Vagina (tissue), 2 donors: Measurements from ENCODE around the gene NFATC2.

Experiments used
- POLR2A ChIP-seq, 2 donors: fragments of 450-650 bp; IDR thresholded peaks; one replicate each; pipeline ENCODE4 v1.6.1; 2017; ENCODE audit warnings: antibody characterized with exemption in 2 of 2, mild to moderate bottlenecking in 2 of 2, moderate library complexity in 2 of 2
- POLR2AphosphoS5 ChIP-seq, 2 donors: sonication (generic); formaldehyde crosslinking; IDR thresholded peaks; one replicate each; pipeline ENCODE4 v1.9.0; 2017; ENCODE audit warnings: antibody characterized with exemption in 2 of 2, mild to moderate bottlenecking in 2 of 2, low read depth in 1 of 2; ENCODE audit not compliant: insufficient read depth in 1 of 2
- TF ChIP-seq, protein P1 (sequence below), 3 experiments: fragments of 450-650 bp in 2 of 3; fragments of 200-600 bp in 1 of 3; sonication (generic) in 1 of 3; IDR thresholded peaks; one replicate each; pipeline ENCODE4 v1.5.1; 2017 to 2019; ENCODE audit warnings: antibody characterized with exemption in 3 of 3, mild to moderate bottlenecking in 2 of 3, moderate library complexity in 2 of 3

DNA sequence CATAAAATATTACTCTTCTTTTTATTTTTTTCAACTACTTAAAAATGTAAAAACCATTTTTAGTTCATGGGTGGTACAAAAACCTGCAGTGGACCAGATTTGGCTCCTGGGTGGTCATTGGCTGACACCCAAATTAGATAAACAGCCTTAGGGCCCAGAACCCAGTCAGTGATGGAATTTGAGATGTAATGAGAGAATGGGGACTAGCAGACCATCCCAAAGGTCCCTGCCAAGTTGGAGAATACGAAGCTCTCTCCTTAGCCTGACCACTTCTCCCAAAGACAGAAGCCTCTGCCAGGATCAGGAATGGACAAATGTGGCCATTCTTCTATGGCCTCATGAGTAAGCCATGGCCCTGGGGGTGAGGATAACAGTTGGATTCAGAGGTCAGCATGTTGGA lies 194.7 kb downstream of the NFATC2 start:
- no peak for TF ChIP-seq POLR2AphosphoS5 (IDR thresholded peaks at IDR 0.05; ENCODE audit: insufficient read depth in 1 of 2, low read depth in 1 of 2)
- TF ChIP-seq POLR2A (IDR thresholded peaks at IDR 0.05) = no peak
- TF ChIP-seq, protein P1, sequence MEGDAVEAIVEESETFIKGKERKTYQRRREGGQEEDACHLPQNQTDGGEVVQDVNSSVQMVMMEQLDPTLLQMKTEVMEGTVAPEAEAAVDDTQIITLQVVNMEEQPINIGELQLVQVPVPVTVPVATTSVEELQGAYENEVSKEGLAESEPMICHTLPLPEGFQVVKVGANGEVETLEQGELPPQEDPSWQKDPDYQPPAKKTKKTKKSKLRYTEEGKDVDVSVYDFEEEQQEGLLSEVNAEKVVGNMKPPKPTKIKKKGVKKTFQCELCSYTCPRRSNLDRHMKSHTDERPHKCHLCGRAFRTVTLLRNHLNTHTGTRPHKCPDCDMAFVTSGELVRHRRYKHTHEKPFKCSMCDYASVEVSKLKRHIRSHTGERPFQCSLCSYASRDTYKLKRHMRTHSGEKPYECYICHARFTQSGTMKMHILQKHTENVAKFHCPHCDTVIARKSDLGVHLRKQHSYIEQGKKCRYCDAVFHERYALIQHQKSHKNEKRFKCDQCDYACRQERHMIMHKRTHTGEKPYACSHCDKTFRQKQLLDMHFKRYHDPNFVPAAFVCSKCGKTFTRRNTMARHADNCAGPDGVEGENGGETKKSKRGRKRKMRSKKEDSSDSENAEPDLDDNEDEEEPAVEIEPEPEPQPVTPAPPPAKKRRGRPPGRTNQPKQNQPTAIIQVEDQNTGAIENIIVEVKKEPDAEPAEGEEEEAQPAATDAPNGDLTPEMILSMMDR (IDR thresholded peaks at IDR 0.05) = no peak
